ENCODE results near the gene BMP6.
A peak's percentile ranks its signal among the peaks of the same experiment; 100 is the strongest.

Gene BMP6

DNA sequence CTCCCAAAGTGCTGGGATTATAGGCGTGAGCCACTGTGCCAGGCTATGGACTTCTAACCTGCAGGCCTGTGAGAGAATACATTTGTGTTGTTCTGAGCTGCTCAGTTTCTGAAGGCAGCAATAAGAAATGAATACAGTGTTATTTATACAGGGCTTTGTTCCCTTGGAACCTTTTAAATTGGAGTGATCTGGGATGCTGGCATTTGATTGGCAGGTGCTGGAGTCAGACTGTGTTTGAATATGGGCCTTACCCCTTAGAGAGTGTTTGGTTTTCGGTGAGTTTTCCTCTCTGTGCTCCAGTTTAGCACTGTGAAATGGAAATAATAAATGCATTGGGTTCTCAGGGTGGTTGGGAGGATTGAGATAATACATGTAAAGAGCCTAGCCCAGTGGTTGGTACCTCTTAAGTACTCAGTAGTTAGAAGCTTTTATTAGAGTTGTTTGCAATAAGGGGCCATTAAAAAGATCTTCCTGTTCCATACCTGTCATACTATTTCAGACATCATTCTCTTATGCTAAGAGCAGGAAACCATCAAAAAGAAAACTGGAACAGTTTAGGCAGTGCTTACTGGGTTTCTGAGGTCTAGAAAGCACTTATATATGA is 22.1 kb downstream of the BMP6 start:
- DNase-seq: no peak

DNA sequence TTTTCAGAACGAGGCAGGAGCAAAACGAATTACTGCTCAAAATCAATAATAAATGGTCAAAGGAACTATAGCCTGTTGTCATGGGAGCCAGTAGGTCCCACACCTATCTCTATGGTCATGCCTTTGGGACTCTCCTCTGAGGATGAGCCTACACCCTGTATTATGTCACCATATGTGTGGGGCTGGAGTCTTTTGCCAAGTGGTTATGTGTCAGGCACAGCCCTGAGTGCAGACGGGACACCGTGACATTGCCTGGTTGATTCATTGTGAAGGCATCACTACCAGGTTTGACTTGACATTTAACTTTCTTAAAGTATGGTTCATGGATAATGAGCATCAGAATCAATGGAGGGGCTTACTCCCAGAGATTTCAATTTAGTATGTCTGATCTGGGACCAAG is 23.6 kb downstream of the BMP6 start:
- no peak for DNase-seq

DNA sequence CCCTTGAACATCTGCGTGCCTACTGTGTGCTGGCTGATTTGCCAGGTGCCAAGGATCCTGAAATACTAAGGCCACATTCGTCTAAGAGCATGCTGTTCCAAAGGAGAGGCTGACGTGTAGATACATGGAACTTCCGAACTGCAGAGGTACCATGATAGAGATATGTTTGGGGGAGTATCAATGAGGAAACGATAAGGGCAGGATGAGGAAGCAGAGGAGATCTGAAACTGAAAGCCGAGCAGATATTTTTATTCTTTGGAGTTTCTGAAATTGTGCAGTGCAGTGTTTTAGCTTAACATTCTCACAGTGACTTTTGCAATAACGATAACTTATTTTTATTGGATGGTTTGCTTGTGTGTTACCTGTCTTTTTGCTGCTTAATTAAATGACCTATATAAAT is 24.3 kb downstream of the BMP6 start:
- no peak for DNase-seq

DNA sequence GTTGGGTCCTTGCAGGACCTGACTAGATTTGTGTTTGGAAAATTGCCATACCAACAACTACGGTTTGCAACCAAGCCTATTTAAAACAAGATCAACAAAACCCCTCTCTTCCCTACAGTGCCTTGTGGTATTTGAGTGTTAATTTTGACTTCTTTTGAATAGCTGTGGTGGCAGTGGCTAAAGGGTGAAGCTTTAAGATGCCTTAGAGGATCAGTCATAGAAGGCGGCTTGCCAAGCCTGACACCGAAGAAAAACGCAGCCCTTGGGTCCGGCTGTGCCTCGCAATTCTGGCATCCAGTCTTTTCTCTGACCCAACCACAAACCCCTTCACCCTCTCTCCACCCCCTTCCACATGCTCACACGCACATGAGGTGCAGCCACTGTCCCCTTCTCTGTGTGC is 32.6 kb downstream of the BMP6 start:
- DNase-seq: no peak

DNA sequence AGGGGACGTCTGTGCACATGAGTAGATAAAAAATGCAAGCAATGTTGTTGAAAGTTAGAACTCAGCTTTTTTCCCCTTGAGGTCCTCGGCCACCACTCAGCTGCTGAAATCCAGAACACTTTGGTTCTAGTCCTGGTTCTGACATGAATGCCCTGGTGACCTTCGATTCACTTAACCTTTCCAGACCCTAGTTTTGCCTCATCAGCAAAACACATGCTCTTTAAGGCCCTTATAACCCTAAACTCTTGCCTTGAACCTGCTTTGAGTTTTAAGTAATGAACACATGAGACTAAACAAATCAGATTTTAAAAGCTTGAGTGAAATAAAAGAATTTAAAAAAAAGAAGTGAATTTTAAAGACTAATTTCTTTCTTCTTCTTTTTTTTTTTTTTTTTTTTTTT is 33.4 kb downstream of the BMP6 start:
- DNase-seq: no peak

DNA sequence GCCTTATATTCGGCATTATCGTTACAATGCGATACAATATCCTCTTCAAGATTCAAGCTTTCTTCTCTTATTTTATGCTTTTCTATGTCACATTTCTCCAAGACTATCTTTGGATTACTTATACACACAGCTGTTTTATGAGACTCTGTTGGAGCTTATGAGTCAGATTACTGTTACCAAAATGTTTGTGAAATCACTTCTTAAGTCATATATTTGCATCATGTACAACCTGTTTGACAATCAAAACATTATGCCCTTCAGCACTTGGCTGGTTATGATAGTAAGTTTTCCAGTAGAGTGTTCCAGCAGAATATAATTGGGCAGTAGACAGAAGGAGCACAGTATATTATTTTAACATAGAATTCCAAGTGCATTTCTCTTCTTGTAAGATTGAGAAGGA is 35.2 kb downstream of the BMP6 start:
- no peak for DNase-seq

DNA sequence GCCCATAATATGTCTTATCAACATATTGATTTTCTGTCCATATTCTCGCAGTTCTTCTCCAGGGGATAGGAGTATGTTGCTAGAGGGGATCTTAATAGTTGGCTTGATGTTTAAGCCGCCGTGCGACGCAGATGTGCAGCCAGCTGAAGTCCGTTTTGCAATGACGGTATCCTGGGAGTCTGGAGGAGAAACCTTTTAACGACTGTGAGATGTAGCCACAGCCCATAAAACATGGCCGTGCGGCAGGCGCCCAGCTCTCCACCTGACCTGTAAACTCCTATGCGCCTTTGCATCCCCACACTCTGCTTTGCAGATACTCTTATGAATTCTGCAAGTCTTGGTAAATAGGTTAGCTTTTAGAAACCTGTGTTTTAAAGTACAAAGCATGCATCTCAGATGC is 36.9 kb downstream of the BMP6 start:
- no peak for DNase-seq

DNA sequence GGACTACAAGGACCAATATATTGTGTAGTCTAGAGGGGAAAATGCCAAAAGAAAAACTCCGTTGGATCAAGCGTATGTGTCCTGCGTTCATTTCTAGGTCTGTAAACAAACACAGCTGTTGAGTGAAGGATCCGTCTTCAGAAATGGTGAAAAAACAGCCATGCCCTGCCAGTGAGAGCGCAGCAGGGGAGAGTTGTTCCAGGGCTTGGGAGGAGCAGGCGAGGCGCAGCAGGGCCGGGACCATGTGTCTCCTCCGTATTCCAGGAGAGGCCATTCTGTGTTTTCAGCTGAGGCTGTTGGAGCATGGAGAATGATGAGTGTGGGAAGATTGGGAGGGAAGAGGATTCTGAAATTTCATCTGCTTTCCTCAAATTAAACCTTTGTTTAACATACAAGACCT is 38.0 kb downstream of the BMP6 start:
- peak in 1 of 2 experiments; percentile 5 for DNase-seq

DNA sequence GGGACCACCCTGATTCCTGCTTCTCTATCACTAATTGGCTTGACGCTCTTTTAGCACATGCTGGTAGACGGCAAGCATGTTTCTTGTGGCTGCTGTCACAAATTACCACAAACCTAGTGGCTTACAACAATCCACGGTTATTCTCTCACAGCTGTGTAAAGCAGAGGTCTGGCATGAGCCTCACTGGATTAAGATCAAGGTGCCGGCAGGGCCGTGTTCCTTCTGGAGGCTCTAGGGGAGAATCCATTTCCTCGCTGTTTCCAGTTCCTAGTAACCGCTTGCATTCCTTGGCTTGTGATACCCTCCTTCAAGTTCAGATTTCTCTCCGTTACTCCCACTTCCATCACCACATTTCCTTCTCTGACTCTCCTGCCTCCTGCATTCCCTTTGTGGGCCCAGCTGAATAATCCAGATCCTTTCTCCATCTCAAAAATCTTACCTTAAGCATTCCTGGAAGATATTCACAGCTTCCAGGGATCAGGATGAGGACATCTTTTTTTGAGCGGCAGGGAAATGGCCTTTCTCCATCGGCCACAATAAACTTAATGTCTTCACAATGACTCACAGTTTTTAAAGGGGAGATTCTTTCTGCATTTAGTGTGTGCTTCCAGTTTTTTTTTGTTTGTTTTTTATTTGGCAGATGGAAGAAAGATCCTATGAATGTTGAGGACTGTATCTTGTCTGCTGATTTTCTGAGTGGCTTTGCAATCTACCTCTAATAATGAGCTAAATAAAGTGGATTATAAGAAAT is 39.9 kb downstream of the BMP6 start:
- no peak for DNase-seq

DNA sequence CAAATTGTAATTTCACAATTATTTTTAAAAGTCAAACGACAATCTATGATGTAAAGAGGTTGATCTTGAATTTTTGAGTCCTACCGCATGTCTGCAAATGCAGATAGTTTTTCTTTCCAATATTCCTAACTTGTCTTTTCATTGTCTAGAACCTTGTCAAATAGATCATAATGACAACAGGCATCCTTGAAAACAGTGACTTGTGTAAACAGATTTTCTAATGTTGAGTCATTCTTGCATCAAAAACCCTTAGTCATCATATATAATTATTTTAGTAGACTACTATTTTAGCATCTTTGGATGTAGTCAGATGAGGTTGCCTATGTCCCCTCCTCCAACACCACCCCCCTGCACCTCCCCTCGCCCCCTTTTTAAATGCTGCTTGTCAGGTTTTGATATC is 43.8 kb downstream of the BMP6 start:
- DNase-seq: no peak

DNA sequence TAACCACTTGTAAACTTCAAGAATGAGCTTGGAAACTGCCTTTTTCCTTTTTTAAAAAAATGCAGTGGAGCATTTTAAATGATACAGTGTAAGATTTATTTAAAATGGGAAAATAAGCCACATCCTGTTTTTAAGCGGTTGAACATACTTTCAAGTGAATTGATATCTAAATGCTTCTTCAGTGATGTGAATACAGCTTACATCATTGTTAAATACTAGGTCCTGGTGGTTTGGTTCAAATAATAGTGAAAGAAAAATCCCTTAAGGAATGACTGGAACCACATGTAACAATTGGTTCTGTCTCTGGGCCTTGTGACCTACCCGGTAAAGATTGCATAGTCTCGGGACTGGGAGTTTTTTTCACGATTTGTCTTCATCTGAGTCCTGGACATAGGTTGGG is 44.2 kb downstream of the BMP6 start:
- DNase-seq: no peak

DNA sequence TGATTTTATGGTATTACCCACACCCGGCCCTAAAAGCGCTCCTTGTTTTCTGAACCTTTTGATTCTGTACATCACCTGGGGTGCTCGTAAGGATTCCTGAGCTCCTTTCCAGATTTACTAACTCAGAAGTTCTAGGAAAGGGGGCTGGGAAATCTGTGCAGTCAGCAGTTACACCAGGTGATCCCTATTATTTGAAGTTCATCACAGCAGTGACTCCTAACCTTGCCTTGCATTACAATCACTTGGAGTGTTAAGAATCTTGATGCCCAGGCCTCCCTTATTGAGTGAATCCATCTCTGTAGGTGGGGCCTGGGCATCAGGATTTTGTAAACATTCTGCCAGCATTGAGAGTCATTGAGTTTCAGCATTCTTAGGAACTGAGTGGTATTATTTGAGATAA is 44.7 kb downstream of the BMP6 start:
- DNase-seq: no peak

DNA sequence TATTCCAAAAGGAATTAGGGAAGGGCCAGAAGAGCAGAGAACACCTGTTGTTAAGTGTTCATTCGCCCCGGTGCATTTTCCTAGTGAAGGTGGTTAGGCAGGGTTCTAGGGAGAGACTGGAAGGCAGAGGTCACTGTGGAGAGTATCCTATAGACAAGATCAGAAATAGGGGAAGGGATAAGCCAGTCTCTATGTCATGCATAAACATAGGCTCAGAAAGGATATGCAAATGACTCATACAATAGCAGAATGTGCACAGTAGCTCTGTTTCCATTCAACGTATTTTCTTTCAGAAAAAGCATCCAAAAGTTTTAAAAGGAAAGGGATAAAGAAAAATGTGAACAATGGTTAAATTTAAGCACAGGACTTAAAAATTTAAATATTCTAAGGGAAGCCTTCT is 47.4 kb downstream of the BMP6 start:
- no peak for DNase-seq

DNA sequence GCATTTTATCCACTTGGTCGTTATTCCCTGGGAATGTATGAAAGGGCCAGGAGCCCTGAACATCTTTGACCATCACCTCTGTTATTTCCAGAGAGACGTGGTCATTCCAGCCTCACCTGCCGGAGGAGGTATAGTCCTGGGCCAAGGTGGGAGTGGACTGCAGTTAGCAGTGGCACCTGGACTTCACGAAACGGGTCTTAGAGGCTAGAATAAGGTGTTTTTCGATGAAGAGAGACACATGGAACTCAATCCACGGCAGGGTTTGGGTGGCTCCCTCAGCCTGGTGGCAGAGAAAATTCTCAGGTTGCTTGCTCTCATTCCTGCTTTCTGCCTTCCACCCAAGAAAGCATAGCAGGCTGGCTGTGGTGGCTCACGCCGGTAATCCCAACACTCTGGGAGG is 48.0 kb downstream of the BMP6 start:
- no peak for DNase-seq

DNA sequence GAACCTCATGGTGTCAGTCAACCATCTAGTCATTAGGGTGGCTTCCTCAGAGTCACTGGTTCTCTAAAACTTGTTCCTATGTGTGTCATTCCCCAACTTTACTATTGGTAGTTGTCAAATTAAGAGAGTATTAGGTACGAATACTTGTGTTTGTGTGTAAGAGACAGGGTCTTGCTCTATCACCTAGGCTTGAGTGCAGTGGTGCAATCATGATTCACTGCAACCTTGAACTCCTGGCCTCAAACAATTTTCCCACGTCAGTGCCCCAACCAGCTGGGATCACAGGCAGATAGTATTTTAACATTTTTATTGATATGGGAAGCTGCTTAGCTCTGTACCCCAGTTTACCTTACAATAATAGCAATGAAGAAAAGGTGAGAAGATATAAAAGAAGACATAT is 50.6 kb downstream of the BMP6 start:
- no peak for DNase-seq

DNA sequence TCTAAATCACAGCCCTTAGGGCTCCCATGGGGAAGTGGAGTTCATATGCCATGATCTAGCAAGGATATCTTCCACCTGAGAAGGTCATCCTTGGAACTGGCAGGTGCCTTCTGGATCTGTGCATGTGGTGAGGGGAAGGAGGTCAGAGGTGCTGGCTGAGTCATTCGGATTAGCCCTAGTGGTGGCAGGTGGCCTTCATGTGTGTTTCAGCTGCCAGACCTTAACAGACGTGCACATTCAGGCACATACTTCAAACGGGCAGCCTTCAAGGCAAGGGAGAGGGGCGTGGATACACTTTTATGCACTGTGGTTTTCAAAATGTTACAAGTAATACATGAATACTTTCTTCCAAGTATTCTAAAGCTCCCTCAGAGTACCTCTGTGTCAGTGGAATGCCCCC is 51.2 kb downstream of the BMP6 start:
- DNase-seq: no peak

DNA sequence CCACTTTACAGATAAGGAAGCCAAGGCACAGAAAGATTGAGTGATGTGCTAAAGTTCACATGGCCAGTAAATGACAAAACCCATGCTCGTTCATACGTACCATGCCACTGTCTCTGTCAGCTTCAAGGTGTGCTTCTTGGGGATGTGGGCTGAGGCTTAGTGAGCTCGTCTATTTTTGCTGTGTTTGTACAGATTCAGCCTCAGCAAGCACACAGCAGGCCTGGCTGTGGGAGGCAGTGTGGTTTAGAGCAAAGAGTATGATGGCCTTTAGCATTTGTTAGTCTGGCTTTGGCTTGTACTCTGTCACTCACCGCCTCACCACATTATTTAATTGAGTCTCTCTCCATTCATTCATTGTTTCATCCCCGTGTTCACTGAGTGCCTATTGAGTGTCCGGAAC is 55.3 kb downstream of the BMP6 start:
- DNase-seq: no peak

DNA sequence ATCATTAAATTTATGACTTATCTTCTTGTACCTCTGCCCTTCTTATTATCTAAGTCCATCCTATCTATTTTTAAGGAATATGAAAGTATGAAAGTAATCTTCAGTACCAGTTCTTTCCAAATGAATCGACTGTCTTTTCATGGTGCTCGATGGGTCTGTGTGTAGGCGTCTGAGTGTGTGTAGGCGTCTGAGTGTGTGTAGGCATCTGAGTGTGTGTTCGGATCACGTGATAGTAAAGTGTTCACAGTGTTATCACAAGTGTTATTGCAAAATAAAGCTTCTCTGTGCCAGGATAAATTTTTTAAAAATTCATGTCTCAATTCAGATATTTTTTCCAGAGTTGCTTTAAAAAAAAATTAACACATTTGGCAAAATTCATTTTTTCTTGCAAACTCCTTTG is 58.3 kb downstream of the BMP6 start:
- DNase-seq: no peak

DNA sequence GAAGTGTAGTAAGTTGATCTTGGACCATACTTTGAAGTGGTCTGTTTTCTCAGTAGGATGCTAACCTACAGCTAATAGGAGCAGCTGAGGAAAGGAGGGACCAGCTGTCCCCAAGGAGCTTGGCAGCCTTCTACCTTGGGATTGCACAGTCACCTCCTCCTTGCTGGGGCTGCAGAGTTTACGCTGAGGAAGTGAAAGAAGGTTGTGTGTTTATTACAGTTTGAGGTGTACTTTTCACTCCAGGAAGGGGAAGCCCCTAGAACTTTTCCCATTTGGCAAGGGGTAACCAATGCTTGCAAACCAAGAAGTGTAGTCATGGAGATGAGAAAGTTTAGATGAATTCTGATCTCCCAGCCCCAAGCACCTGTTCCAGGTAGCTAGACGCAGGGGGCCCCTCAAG is 58.8 kb downstream of the BMP6 start:
- no peak for DNase-seq

DNA sequence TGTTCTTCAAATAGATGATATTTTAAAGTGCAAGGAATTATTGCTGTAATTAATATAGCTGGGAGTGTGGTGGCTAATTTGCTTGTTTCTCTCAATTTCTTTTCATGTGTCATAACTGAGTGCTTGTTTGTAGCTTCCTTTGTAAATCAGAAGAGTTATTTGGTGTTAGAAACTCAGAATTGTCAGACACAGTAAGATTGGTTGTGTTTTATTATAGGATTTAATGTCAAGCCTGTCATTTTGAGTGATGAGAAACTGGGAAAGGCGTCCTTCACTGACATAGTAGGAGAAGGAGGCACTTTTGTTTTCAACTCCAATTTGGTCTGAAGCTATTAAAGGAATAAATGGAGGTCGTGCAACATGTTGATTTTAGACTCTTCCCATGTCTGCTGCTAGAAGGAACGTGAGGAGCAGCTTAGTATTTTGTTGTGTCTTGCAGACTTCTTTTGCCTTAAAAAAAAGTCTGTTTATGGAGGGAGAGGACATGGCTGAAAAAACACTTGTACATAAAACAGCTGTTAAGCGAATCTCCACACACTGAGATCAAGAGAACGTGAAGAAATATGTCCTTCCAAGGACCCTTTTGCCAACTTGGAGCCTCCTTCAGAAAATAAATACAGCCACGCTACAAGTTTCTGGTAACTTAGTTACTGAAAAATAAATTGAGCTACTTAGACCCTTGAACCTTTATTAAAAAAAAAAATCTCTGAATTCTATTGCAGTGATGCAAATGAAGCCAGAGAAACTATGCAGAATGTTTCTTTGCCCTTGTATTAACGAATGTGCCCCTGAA is 59.5 kb downstream of the BMP6 start:
- no peak for DNase-seq

DNA sequence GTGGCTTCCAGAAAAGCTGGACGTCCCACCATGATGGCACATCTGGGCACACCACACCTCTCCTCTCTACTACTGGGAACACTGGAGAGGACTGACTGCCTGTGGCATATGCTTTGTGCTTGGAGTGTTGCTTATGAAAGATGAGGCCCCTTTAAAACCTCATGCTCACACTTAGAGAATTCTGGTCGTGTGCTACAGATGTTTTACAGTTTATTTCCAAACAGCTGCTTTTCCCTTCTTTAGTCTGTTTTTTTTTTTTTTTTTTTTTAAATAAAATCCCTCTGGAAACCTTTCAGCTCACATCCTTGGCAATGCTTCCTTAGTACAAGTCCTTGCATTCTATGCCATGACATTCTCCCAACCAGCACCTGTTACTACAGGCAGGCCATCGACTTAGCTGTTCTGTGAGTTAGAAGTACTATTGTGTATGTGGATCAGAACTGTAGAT is 60.3 kb downstream of the BMP6 start:
- no peak for DNase-seq

DNA sequence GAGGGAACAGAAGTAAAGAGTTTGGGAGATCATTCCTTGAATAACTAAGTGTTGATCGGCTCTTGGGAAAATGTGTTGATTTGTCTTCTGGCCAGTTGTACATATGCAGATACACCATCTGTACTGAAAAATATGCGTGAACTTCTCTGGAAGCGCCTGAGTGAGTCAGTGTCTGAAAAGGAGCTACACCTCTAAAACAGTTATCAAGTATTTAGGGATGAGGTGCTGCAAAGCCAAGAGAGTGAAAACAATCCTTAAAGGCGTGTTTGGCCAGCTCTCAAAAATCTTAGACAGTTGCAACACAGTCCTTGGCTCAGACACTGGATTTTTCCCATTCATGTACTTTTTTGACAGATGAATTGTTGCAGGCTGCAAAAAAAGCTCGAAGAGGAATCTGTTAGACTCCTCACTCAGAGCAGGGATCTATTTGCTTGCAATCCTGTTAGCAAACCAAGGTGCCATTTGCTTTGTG is 61.3 kb downstream of the BMP6 start:
- no peak for DNase-seq

DNA sequence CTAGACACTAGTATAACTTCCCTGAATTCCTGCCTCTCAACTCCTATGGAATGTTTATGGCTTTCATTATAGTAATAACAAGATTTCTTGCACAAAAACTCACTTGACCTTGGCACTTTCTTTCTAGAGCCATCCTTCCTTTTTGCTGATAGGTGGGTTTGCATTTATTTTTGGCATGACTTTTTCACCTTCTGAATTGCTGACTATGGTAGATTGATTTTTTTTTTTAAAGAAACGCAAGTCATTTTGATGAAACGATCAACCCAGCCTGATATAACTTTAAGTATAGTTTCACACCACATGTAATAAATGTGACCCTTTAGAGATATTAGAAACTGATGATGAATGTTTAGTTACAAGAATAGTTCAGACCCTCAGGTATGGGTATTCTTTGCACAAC is 61.8 kb downstream of the BMP6 start:
- no peak for DNase-seq

DNA sequence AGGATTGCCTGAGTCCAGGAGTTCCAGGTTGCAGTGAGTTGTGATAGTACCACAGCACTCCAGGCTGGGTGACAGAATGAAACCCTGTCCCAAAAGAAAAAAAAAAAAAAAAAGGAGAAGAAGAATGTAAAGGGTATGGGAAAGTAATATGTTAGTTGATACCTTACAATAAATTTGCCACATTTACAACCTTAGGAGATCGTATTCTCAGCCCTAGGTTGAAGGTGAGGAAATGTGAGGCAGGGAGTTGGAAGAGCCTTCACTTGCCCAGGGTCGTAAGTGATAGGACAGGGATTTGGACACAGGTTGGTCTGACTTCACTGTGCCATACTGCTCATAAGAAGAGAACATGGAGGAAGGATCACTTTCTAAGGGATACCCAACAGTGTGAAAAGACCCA is 68.6 kb downstream of the BMP6 start:
- DNase-seq: no peak
